HepG2 (cell line): ENCODE results near the gene THRSP. TPM values are rescaled to one million over a fixed set of nuclear protein-coding genes. Genes with fewer than 3 reads are reported as not detected.
A peak's percentile ranks its signal among the peaks of the same experiment; 100 is the strongest.

Experiments
- ERF ChIP-seq: IDR thresholded peaks from 2 replicates; pipeline ENCODE4 v1.6.1; 2018; ENCODE audit warnings: missing biosample characterization, missing genetic modification reagents
- HOXA9 ChIP-seq: sonication (generic); formaldehyde crosslinking; IDR thresholded peaks from 2 replicates; pipeline ENCODE4 v1.8.1; 2022; ENCODE audit warnings: missing genetic modification reagents, mild to moderate bottlenecking, moderate library complexity, borderline replicate concordance
- MEIS2 ChIP-seq: sonication (generic); formaldehyde crosslinking; IDR thresholded peaks from 2 replicates; pipeline ENCODE4 v1.9.0; 2021; ENCODE audit warnings: mild to moderate bottlenecking, missing genetic modification reagents
- NBN ChIP-seq: fragments of 450-650 bp; conservative IDR thresholded peaks from 2 replicates; pipeline ENCODE4 v1.6.1; 2017
- RARA ChIP-seq: IDR thresholded peaks from 2 replicates; pipeline ENCODE4 v1.6.1; 2016; ENCODE audit warnings: missing genetic modification reagents, missing compliant biosample characterization
- RXRA ChIP-seq: sonication (generic); formaldehyde crosslinking; IDR thresholded peaks from 2 replicates; pipeline ENCODE4 v1.5.1; 2020; ENCODE audit warnings: missing genetic modification reagents
- SMARCE1 ChIP-seq: fragments of 450-650 bp; IDR thresholded peaks from 2 replicates; pipeline ENCODE4 v1.6.1; 2017; ENCODE audit warnings: borderline replicate concordance
- SP1 ChIP-seq, 2 experiments: fragments of 450-650 bp in 1 of 2; sonication (generic) in 1 of 2; formaldehyde crosslinking in 1 of 2; IDR thresholded peaks; 2 replicates each; pipeline versions ENCODE4 v1.4.0 to v1.6.1; 2016 to 2020; ENCODE audit warnings: missing genetic modification reagents in 1 of 2
- ZFP91 ChIP-seq: sonication (generic); formaldehyde crosslinking; IDR thresholded peaks from 2 replicates; pipeline ENCODE4 v1.9.0; 2022; ENCODE audit warnings: missing genetic modification reagents, mild to moderate bottlenecking, borderline replicate concordance
- ZNF251 ChIP-seq: sonication (generic); formaldehyde crosslinking; IDR thresholded peaks from 2 replicates; pipeline ENCODE4 v1.9.0; 2021; ENCODE audit warnings: mild to moderate bottlenecking, missing genetic modification reagents
- ZNF562 ChIP-seq: sonication (generic); formaldehyde crosslinking; IDR thresholded peaks from 2 replicates; pipeline ENCODE4 v1.8.0; 2022; ENCODE audit warnings: missing genetic modification reagents, borderline replicate concordance
- ZNF629 ChIP-seq: sonication (generic); formaldehyde crosslinking; conservative IDR thresholded peaks from 2 replicates; pipeline ENCODE4 v1.5.0; 2020; ENCODE audit warnings: missing genetic modification reagents
- ZNF746 ChIP-seq: sonication (generic); formaldehyde crosslinking; IDR thresholded peaks from 2 replicates; pipeline ENCODE4 v1.8.0; 2022; ENCODE audit warnings: mild to moderate bottlenecking, missing genetic modification reagents
- polyA plus RNA-seq, 8 experiments: library from polyadenylated mRNA; depleted of rRNA in 3 of 8; stranded (reverse) in 7 of 8; unstranded in 1 of 8; fragments of >200 nt; fragmentation: Illumina TruSeq in 4 of 8; extraction: Trizol in 4 of 8; gene quantifications; 2 replicates each; pipeline versions ENCODE4 v1.2.1 to v1.2.3, GENCODE V29; 2011 to 2016; ENCODE audit warnings: low read depth in 4 of 8, missing spikeins in 1 of 8, mixed read lengths in 1 of 8; ENCODE audit not compliant: insufficient read depth in 1 of 8
- total RNA-seq, 5 experiments: library from RNA; depleted of rRNA; stranded (reverse); fragments of >200 nt; fragmentation: Illumina TruSeq; extraction: Trizol; gene quantifications; 2 replicates each; pipeline ENCODE4 v1.2.3, GENCODE V29; 2016; ENCODE audit warnings: low read depth in 1 of 5
- TF ChIP-seq, protein P1 (sequence below): fragments of 450-650 bp; IDR thresholded peaks from 2 replicates; pipeline ENCODE4 v1.6.1; 2016

The THRSP gene
- total and polyA plus RNA-seq, 2 of the 13 experiments (the other 11 are each of a cell fraction or from before 2014, with no cell fraction given), result 0.13 to 0.58 TPM

DNA sequence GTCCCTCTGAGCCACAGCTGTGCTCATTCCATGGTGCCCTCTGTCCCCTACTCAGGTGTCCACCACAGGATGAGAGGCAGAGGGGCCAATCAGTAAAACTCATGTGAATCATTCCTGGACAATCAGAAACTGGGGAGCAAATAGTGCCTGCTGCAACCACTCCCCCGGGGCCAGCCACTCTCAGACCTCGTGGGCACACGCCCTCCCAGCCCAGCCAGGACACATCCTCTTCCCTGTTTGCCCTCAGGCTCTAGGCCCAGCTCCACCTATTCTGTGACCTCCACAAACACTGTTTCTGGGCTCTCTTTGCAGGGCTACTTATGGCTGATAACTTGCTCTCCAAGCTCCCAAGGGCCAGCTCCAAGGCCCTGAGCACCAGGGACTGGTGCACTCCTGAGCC is 26.6 kb upstream of the THRSP start (continued):
- TF ChIP-seq ERF (CRISPR knock-in tag), result 0 out of 2 replicates have a peak, but pooled peaks have one; percentile 33
- TF ChIP-seq, protein P1, sequence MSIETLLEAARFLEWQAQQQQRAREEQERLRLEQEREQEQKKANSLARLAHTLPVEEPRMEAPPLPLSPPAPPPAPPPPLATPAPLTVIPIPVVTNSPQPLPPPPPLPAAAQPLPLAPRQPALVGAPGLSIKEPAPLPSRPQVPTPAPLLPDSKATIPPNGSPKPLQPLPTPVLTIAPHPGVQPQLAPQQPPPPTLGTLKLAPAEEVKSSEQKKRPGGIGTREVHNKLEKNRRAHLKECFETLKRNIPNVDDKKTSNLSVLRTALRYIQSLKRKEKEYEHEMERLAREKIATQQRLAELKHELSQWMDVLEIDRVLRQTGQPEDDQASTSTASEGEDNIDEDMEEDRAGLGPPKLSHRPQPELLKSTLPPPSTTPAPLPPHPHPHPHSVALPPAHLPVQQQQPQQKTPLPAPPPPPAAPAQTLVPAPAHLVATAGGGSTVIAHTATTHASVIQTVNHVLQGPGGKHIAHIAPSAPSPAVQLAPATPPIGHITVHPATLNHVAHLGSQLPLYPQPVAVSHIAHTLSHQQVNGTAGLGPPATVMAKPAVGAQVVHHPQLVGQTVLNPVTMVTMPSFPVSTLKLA, result no peak
- TF ChIP-seq MEIS2 (CRISPR knock-in tag), result no peak
- TF ChIP-seq SMARCE1, result no peak
- no peak for TF ChIP-seq SP1 (IDR thresholded peaks at IDR 0.05)
- TF ChIP-seq SP1 (CRISPR knock-in tag; IDR thresholded peaks at IDR 0.05), result no peak
- TF ChIP-seq HOXA9, result no peak
- no peak for TF ChIP-seq ZNF629
- no peak for TF ChIP-seq ZNF562 (CRISPR knock-in tag)
- TF ChIP-seq RXRA (CRISPR knock-in tag), result 0 out of 2 replicates have a peak, but pooled peaks have one; percentile 11
- peak; percentile 54; the same call in 1 of the 2 replicates for TF ChIP-seq ZFP91 (CRISPR knock-in tag)
- no peak for TF ChIP-seq ZNF746
- TF ChIP-seq ZNF251, result no peak
- TF ChIP-seq RARA, result peak; percentile 37; the same call in 1 of the 2 replicates
- no peak for TF ChIP-seq NBN
- TF ChIP-seq, all 625 proteins: peak for 33
